HEK293 (cell line): ENCODE data around the gene HERC2.

Experiments used
- ATF2 ChIP-seq: fragments of 450-650 bp; formaldehyde crosslinking; IDR thresholded peaks from 2 replicates; pipeline ENCODE4 v1.5.1; 2016; ENCODE audit warnings: missing biosample characterization, missing genetic modification characterization, low read depth
- CTCF ChIP-seq: fragments of 450-650 bp; formaldehyde crosslinking; IDR thresholded peaks from 2 replicates; pipeline ENCODE4 v1.5.1; 2016; ENCODE audit warnings: missing biosample characterization, missing genetic modification characterization
- ELK4 ChIP-seq: IDR thresholded peaks from 2 replicates; pipeline ENCODE4 v1.6.1; 2011; ENCODE audit warnings: mild to moderate bottlenecking, low read depth, low read length, borderline replicate concordance
- TCF7L2 ChIP-seq: IDR thresholded peaks from 2 replicates; pipeline ENCODE4 v1.6.1; 2011; ENCODE audit warnings: low read depth, mild to moderate bottlenecking, inconsistent platforms, low read length, moderate library complexity, borderline replicate concordance
- ZBTB10 ChIP-seq: fragments of 450-650 bp; formaldehyde crosslinking; IDR thresholded peaks from 2 replicates; pipeline ENCODE4 v1.5.1; 2016; ENCODE audit warnings: missing biosample characterization, missing genetic modification characterization
- ZNF114 ChIP-seq: fragments of 450-650 bp; formaldehyde crosslinking; IDR thresholded peaks from 2 replicates; pipeline ENCODE4 v1.5.0; 2017; ENCODE audit warnings: missing biosample characterization, missing genetic modification characterization
- ZNF174 ChIP-seq: fragments of 450-650 bp; formaldehyde crosslinking; IDR thresholded peaks from 2 replicates; pipeline ENCODE4 v1.5.0; 2017; ENCODE audit warnings: missing biosample characterization, mild to moderate bottlenecking, missing genetic modification characterization
- ZNF488 ChIP-seq: fragments of 450-650 bp; formaldehyde crosslinking; IDR thresholded peaks from 2 replicates; pipeline ENCODE4 v1.5.1; 2016; ENCODE audit warnings: missing biosample characterization, missing genetic modification characterization
- ZNF521 ChIP-seq: fragments of 450-650 bp; formaldehyde crosslinking; IDR thresholded peaks from 2 replicates; pipeline ENCODE4 v1.5.1; 2017; ENCODE audit warnings: missing biosample characterization, mild to moderate bottlenecking, missing genetic modification characterization

GRCh38 chr15:28219116-28219515 is 102.9 kb downstream of the HERC2 start:
- no peak for TF ChIP-seq ZNF174 (tag by site-specific recombination)
- TF ChIP-seq CTCF (tag by site-specific recombination): no peak
- no peak for TF ChIP-seq ELK4
- no peak for TF ChIP-seq ATF2 (tag by site-specific recombination)
- TF ChIP-seq ZNF521 (tag by site-specific recombination): no peak
- TF ChIP-seq TCF7L2: no peak
- TF ChIP-seq ZNF114: no peak
- TF ChIP-seq ZNF488: no peak
- no peak for TF ChIP-seq ZBTB10 (tag by site-specific recombination)
